ENCODE data around the gene NFS1. TPM values are rescaled to one million over a fixed set of nuclear protein-coding genes. Genes with fewer than 3 reads are reported as not detected.

Gene NFS1
- total RNA-seq, 1 donor from 2014 or later, result 11.5 TPM

- H3K36me3 ChIP-seq (ENCODE audit: control insufficient read depth in 3 of 3, insufficient read depth in 3 of 3, low read length in 3 of 3), result peaks cover 12 to 15% (median 12%) of the 10 kb centered on the region in 3 donors
- no peaks in the 10 kb centered on the region for H3K9me3 ChIP-seq (ENCODE audit: control insufficient read depth in 3 of 3, low read length in 3 of 3)
- no peak overlapping the region for H3K27ac ChIP-seq (ENCODE audit: low read depth, low read length)
- H3K4me3 ChIP-seq (ENCODE audit: low read length in 3 of 3), result no peak overlapping the region
- H3K9ac ChIP-seq (ENCODE audit: low read depth in 1 of 3, low read length in 3 of 3), result peak overlapping the region in 1 of 3 donors; percentile 16
- peaks cover 0 to 23% (median 7%) of the 10 kb centered on the region in 3 donors for H3K27me3 ChIP-seq (ENCODE audit: control insufficient read depth in 3 of 3, insufficient read depth in 3 of 3, low read length in 3 of 3)
- H3K4me1 ChIP-seq (ENCODE audit: control insufficient read depth in 3 of 3, insufficient read depth in 3 of 3, low read length in 3 of 3), result peaks cover 24 to 34% (median 27%) of the 10 kb centered on the region in 3 donors
Observed at GRCh38 chr20:35620818-35621559, 78.2 kb downstream of the NFS1 start.

- H3K9me3 ChIP-seq (ENCODE audit: control insufficient read depth in 3 of 3, low read length in 3 of 3), result no peaks in the 10 kb centered on the region
- peaks cover 28 to 40% (median 33%) of the 10 kb centered on the region in 3 donors for H3K4me1 ChIP-seq (ENCODE audit: control insufficient read depth in 3 of 3, insufficient read depth in 3 of 3, low read length in 3 of 3)
- peak overlapping the region in 2 of 3 donors; percentile 3 to 40 for H3K9ac ChIP-seq (ENCODE audit: low read depth in 1 of 3, low read length in 3 of 3)
- peaks cover 4 to 8% (median 5%) of the 10 kb centered on the region in 3 donors for H3K36me3 ChIP-seq (ENCODE audit: control insufficient read depth in 3 of 3, insufficient read depth in 3 of 3, low read length in 3 of 3)
- H3K27ac ChIP-seq (ENCODE audit: low read depth, low read length), result no peak overlapping the region
- peaks cover 0 to 23% (median 7%) of the 10 kb centered on the region in 3 donors for H3K27me3 ChIP-seq (ENCODE audit: control insufficient read depth in 3 of 3, insufficient read depth in 3 of 3, low read length in 3 of 3)
- peak overlapping the region; percentile 44 to 66 (median 65) for H3K4me3 ChIP-seq (ENCODE audit: low read length in 3 of 3)
Observed at GRCh38 chr20:35619196-35620095, 79.7 kb downstream of the NFS1 start.

GRCh38 chr20:35618263-35619131, 80.7 kb downstream of the NFS1 start:
- Histone ChIP-seq H3K27me3 (ENCODE audit: control insufficient read depth in 3 of 3, insufficient read depth in 3 of 3, low read length in 3 of 3) (peaks cover 0 to 25% (median 7%) of the 10 kb centered on the region in 3 donors), H3K9me3 (ENCODE audit: control insufficient read depth in 3 of 3, low read length in 3 of 3) (no peaks in the 10 kb centered on the region), H3K9ac (ENCODE audit: low read depth in 1 of 3, low read length in 3 of 3) (peak overlapping the region in 2 of 3 donors; percentile 43 to 62), H3K27ac (ENCODE audit: low read depth, low read length) (no peak overlapping the region), H3K4me1 (ENCODE audit: control insufficient read depth in 3 of 3, insufficient read depth in 3 of 3, low read length in 3 of 3) (peaks cover 28 to 40% (median 33%) of the 10 kb centered on the region in 3 donors), H3K36me3 (ENCODE audit: control insufficient read depth in 3 of 3, insufficient read depth in 3 of 3, low read length in 3 of 3) (peaks cover 4 to 8% (median 5%) of the 10 kb centered on the region in 3 donors), H3K4me3 (ENCODE audit: low read length in 3 of 3) (peak overlapping the region in 2 of 3 donors; percentile 56 to 67)

Small RNAs within 50 kb of the gene (small RNA-seq; reads per million reads assigned to genes)
- not detected for gene RNU6-759P

Other genes starting within 250 kb of the NFS1 start
- gene CEP250, start 243.8 kb downstream of the NFS1 start, total RNA-seq, result 14.6 TPM
- not detected for gene C20orf173, start 169.7 kb downstream of the NFS1 start, total RNA-seq
- 328 TPM for gene ERGIC3, start 157.3 kb downstream of the NFS1 start, total RNA-seq
- gene SPAG4, start 83.5 kb downstream of the NFS1 start, total RNA-seq, result 1.0 TPM
- 116 TPM for gene CPNE1, start 34.5 kb downstream of the NFS1 start, total RNA-seq
- 38.6 TPM for gene RBM12, start 34.5 kb downstream of the NFS1 start, total RNA-seq
- 103 TPM for gene ROMO1, start 53 bp upstream of the NFS1 start, total RNA-seq
- 407 TPM for gene RBM39, start 42.9 kb upstream of the NFS1 start, total RNA-seq
- gene PHF20, start 72.7 kb upstream of the NFS1 start, total RNA-seq, result 26.6 TPM

Data from skeletal muscle tissue (tissue), 5 donors.